WI38 (cell line): Measurements from ENCODE around the gene NFKBIB.

Experiments
- H3K4me3 ChIP-seq: 2 replicates; pipeline ENCODE4 v1.5.1; 2011; ENCODE audit warnings: low read depth, mild to moderate bottlenecking, control low read depth, low read length
- TF ChIP-seq, protein P1 (sequence below): IDR thresholded peaks from 2 replicates; pipeline ENCODE4 v1.5.1; 2012; ENCODE audit warnings: low read depth, mild to moderate bottlenecking, control low read depth, low read length

Gene NFKBIB

DNA sequence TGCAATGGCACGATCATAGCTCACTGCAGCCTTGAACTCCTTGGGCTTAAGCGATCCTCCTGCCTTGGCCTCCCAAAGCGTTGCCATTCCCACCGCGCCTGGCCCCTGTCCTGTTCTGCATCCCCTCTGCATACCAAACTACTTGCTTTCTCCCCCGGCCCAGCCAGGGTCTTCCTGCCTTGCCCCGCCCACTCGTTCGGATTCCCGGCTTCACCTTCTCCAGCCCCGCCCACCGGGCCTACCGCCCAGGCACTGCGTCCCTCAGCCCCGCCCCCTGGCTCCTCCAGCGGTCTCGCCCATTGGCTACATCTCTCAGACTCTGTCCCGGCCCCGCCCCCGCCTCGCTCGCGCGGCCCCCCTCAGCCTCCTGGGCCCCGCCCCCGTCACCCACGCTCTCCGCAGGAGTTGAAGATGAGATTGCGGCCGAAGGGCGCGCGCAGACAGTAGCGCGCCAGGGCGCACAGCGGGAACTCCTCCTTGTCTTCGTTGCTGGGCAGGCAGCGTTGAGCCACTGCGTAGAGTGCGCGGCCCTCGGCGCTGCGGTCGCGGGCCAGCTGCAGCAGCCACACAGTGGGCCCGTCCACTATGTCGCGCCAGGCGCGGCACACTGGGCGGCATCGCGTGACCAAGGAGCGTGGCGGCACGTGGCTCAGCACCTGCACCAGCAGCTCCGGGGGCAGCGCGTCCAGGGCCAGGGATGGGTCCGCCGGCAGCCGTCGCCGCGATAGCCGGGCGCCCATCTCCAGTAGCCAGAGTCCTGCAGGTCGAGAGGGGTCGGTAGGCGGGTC lies 50.0 kb downstream of the NFKBIB start:
- H3K4me3 ChIP-seq: no peak overlapping the region
- TF ChIP-seq, protein P1, sequence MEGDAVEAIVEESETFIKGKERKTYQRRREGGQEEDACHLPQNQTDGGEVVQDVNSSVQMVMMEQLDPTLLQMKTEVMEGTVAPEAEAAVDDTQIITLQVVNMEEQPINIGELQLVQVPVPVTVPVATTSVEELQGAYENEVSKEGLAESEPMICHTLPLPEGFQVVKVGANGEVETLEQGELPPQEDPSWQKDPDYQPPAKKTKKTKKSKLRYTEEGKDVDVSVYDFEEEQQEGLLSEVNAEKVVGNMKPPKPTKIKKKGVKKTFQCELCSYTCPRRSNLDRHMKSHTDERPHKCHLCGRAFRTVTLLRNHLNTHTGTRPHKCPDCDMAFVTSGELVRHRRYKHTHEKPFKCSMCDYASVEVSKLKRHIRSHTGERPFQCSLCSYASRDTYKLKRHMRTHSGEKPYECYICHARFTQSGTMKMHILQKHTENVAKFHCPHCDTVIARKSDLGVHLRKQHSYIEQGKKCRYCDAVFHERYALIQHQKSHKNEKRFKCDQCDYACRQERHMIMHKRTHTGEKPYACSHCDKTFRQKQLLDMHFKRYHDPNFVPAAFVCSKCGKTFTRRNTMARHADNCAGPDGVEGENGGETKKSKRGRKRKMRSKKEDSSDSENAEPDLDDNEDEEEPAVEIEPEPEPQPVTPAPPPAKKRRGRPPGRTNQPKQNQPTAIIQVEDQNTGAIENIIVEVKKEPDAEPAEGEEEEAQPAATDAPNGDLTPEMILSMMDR: no peak

DNA sequence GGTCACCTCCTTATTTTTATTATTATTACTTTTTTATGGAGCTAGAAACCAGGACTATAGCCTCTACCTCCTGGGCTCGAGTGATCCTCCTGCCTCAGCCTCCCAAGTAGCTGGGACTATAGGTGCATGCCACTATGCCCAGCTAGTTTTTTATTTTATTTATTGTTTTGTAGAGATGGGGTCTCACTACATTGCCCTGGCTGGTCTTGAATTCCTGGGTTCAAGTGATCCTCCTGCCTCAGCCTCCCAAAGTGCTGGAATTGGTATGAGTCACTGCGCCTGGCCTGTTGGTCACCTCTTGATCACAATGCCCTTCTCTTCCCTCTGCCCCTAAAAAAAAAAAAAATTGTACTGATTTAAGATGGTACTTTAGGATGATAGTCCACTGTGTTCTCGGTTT lies 51.4 kb downstream of the NFKBIB start:
- TF ChIP-seq, protein P1: no peak
- H3K4me3 ChIP-seq: no peak overlapping the region

DNA sequence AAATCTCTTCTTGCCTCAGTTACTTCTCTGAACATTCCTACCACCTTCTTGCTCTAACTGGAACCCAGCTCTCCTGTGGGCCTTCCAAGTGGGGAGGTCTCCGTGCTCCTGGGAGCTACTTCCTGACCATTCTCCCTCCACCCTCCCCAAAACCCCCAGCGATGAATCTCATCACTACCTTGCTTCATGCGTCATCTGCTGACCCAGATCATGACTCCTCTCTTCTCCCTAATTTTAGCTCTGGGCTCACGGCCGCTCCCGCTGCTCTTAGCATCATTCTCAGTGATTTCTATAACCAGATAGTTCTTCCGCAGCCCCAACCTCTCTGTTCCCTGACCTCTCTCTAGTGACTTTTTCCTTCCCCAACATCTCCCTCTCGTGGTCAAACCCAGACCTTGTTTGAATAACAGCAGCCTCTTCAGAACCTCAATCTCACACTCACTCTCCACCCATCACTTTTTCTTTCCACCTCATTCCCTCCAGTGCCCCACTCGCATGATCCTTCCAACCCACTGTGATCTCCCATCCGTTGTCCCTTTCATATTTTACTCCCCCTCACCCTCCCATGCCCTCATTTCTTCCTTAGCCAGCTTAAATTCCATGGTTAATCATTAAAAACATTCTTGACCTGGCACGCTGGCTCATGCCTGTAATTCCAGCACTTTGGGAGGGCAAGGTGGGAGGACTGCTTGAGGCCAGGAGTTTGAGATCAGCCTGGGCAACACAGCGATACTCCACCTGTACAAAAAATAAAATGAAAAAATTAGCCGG lies 52.8 kb downstream of the NFKBIB start:
- no peak overlapping the region for H3K4me3 ChIP-seq
- TF ChIP-seq, protein P1: no peak

DNA sequence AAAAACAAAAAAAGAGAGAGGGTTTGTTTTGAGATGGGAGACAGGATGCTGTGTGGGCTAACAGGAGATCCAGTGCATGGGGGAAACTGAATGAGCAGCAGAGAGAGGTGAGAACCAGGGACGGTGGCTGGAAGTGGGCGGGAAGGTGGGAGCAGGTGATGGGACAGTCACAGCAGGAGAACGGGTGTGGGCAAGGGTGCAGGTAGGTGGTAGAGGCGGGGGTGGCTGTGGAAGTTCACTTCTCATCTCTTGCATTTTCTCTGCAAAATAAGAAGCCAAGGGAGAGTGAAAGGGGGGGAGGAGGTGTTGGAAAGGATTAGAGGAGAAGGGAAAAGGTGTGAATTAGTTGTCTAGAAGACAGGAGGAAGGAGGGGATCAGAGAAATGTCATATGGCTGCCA lies 53.9 kb downstream of the NFKBIB start:
- TF ChIP-seq, protein P1: no peak
- no peak overlapping the region for H3K4me3 ChIP-seq

DNA sequence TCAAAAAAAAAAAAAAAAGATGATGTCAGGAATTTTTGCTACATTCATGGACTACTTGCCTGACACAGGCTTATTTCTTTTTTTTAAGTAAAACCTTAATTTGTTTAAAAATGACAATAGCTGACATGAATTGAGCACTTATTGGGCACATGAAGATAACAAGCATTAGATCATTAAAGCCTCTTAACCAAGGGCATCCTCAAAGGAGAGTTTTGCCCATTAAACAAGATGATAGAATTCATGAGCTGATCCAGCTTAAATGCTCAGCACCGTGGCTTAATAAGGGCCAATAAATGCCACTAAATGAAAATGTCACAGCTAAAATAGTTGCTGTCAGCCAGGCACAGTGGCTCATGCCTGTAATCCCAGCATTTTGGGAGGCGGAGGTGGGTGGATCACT lies 56.5 kb downstream of the NFKBIB start:
- TF ChIP-seq, protein P1: no peak
- no peak overlapping the region for H3K4me3 ChIP-seq

DNA sequence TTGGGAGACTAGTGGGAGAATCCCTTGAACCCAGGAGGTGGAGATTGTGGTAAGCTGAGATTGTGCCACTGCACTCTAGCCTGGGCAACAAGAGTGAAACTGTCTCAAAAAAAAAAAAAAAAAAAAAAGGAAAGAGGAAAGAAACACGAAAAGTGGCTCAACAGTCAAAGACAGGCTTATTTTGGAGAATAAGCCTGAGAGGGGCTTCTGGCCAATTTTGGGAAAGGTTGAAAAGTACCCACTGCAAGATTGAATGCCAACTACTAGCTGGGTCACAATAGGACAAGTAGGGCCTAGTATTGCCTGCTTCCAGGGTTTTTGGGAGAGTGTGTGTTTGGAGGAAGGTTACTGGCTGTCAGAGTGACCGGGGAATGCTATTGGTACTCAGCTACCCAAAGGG lies 58.5 kb downstream of the NFKBIB start:
- TF ChIP-seq, protein P1: no peak
- H3K4me3 ChIP-seq: no peak overlapping the region
